Measurements from ENCODE around the gene CLMN. TPM values are rescaled to one million over a fixed set of nuclear protein-coding genes. Genes with fewer than 3 reads are reported as not detected.

CLMN gene
- total RNA-seq, 4 donors from 2014 or later: 3.3 to 14.1 (median 5.1) TPM

DNA sequence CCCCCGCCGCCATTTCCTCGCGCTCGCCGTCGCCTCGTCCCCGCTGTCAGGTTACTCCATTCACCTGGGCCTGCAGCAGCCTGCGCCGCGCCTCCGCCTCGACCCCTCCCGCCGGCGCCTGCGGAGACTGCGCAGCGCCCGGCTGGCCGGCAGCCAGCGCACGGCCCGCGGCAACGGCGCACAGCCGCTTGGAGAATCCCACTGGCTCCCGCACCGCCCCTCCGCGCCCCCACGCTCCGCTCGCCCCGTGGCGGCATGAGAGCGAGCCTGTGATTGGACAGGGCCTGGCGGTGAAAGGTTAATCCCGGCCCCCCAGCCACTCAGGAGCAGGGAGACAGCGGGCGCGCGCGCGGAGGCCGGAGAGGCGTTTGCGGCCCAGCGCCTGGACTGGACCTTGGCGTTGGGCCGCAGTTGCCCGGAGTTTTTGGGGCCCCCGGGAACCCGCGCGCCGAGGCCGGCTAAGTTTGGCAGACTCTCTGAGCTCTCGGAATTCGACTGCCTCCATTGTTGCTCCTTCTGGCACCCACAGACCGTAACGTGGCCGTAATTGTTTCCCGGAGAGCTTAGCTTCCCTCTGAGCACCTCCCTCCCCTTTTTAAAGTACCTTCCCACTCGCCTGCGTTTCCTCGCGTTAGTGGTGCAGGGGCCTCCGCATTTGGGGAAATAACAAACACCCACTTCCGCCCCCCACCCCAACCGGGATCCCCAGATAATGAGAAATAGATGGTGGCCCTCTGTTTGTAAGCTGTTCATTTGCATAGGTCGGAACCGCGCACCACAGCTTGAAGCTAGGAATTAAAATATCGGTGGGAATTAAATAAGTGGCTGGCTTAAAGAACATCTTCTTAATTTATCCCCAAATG, 162.2 kb downstream of the CLMN start, which contains the start of gene DICER1:
Gene DICER1, minus strand, starts transcription at position 203 of the 863 bp plus-strand sequence. CDS start 24,071 bp downstream, outside the sequence.
- TF ChIP-seq POLR2A (IDR thresholded peaks at IDR 0.05): peak in 2 of 4 donors; percentile 57 to 81
- TF ChIP-seq, protein P1, sequence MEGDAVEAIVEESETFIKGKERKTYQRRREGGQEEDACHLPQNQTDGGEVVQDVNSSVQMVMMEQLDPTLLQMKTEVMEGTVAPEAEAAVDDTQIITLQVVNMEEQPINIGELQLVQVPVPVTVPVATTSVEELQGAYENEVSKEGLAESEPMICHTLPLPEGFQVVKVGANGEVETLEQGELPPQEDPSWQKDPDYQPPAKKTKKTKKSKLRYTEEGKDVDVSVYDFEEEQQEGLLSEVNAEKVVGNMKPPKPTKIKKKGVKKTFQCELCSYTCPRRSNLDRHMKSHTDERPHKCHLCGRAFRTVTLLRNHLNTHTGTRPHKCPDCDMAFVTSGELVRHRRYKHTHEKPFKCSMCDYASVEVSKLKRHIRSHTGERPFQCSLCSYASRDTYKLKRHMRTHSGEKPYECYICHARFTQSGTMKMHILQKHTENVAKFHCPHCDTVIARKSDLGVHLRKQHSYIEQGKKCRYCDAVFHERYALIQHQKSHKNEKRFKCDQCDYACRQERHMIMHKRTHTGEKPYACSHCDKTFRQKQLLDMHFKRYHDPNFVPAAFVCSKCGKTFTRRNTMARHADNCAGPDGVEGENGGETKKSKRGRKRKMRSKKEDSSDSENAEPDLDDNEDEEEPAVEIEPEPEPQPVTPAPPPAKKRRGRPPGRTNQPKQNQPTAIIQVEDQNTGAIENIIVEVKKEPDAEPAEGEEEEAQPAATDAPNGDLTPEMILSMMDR (IDR thresholded peaks at IDR 0.05): no peak
- peak; percentile 64 for DNase-seq
- Histone ChIP-seq H3K9me3 (no peaks in the 10 kb centered on the region), H3K27ac (peak within 1 kb of the TSS; percentile 92 to 99 (median 96)), H3K4me3 (peak within 1 kb of the TSS; percentile 67 to 97 (median 84)), H3K36me3 (no peaks in the 10 kb centered on the region), H3K27me3 (no peaks in the 10 kb centered on the region), H3K4me1 (peaks cover 3 to 49% (median 29%) of the 10 kb centered on the region in 3 donors)
- WGBS, 2 donors: 0 to 4% methylated on average over 10 to 11 of the region's 77 CpGs
- intact Hi-C loops (cut with DNase I): no loop called here

DNA sequence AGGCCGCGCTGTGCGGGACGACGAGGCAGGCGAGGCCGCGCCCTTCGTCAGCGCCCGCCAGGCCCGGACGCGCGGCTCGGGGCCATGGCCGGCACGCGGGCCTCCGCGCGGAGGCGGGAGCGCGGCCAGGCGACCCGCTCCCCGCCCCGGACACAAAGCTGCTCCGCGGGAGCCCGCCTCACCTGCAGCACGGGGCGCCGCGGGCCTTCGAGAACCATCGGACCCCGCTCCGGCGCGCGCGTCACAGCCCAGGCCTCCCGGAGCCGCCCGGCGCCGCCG, 162.7 kb downstream of the CLMN start:
- Histone ChIP-seq H3K27ac (peak overlapping the region; percentile 92 to 99 (median 96)), H3K4me1 (peaks cover 3 to 54% (median 30%) of the 10 kb centered on the region in 3 donors), H3K4me3 (peak overlapping the region; percentile 67 to 97 (median 84)), H3K27me3 (no peaks in the 10 kb centered on the region), H3K36me3 (no peaks in the 10 kb centered on the region), H3K9me3 (no peaks in the 10 kb centered on the region)
- no CpG with 5 or more reads among the region's 50 CpGs for WGBS, 2 donors
- intact Hi-C loops (cut with DNase I): no loop called here
- DNase-seq: no peak
- TF ChIP-seq, protein P1 (IDR thresholded peaks at IDR 0.05): no peak
- TF ChIP-seq POLR2A (IDR thresholded peaks at IDR 0.05): no peak

DNA sequence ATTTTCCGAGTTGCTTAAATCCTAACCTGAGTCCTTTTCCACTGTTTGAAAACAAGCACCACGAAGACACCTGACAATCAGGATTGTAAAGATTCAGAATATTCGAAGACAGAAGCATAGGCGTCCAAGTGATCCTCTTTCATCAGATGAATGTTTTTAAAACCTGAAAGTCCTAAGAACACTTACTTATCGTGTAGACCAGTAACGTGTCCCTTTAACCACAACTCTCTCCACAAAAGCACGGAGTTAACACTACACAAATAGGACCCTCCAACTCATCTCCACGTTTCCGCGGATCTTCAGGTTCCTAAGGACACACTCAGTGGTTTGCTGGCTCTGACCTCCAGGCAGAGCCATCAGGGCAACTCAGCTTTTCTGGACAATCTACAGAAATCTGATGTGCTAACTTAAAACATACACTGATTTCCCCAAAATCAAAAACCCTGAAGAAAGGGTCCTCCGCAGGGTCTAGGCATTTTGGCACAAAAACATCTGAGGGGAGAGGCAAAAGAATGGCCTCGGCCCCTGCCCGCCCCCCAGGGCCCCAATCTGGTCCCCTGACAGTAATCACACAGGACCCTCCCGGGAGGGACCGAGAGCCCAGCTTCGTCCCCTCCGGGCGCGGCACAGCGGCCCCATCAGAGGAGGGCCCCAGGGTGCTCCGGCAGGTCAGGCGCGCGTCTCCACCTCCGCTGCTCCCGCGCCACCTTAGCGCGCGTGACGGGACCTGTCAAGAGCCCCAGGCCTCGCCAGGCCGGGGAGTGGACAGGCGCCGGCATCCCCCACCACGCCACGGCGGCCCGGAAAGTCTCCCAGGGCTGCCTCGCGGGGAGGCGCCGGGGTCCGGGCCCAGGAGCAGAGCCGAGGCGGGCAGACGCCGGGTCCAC, 163.3 kb downstream of the CLMN start:
- intact Hi-C loops (cut with DNase I): no loop called here
- WGBS, 2 donors: 3% methylated on average over 10 to 12 of the region's 48 CpGs
- H3K36me3 ChIP-seq: no peaks in the 10 kb centered on the region
- no peaks in the 10 kb centered on the region for H3K27me3 ChIP-seq
- no peaks in the 10 kb centered on the region for H3K9me3 ChIP-seq
- TF ChIP-seq, protein P1 (IDR thresholded peaks at IDR 0.05): no peak
- H3K4me3 ChIP-seq: peak overlapping the region; percentile 67 to 97 (median 84)
- H3K27ac ChIP-seq: peak overlapping the region; percentile 92 to 99 (median 96)
- peaks cover 8 to 60% (median 30%) of the 10 kb centered on the region in 3 donors for H3K4me1 ChIP-seq
- no peak for DNase-seq

- Histone ChIP-seq H3K9me3 (no peaks in the 10 kb centered on the region), H3K4me1 (peaks cover 13 to 74% (median 36%) of the 10 kb centered on the region in 3 donors), H3K36me3 (no peaks in the 10 kb centered on the region), H3K27me3 (no peaks in the 10 kb centered on the region), H3K4me3 (peak overlapping the region in 2 of 4 donors; percentile 88 to 97), H3K27ac (peak overlapping the region in 2 of 4 donors; percentile 5 to 92)
- TF ChIP-seq, protein P1 (IDR thresholded peaks at IDR 0.05): no peak
- TF ChIP-seq POLR2A (IDR thresholded peaks at IDR 0.05): no peak
- DNase-seq: no peak
- intact Hi-C loops (cut with DNase I): no loop called here
- 76 to 83% methylated on average over 12 of the region's 12 CpGs for WGBS, 2 donors
These were observed 164.7 kb downstream of the CLMN start for GRCh38 chr14:95155045-95155444.
